ENCODE results near the gene AUTS2.

AUTS2 gene

DNA sequence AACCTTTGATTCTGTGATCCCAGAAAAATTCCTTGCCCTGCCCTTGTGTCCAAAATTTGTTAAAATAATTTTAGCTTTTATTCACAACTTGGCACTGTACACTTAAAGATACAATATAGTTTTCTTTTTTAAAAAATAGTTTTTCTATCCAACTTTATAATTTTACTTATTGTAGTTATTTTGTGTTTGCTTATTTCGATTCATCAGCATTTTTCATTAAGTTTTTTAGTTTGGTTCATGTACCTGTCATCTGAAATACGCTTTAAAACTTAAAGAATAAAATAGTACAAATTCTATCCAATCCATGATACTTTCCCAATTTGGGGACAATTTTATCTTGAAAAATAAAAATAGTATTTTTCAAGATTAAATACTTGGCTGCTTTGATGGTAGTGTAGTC is 514.8 kb downstream of the AUTS2 start:
- ChIA-PET POLR2A (no interaction called here), CTCF (interaction anchor here (0.7 kb wide), 2 partner anchors 19 to 39 kb away, joined by 3 read pairs; no protein-coding TSS in a partner anchor)
- Histone ChIP-seq H3K36me3 (ENCODE audit: control insufficient read depth in 2 of 2, insufficient read depth in 1 of 2, low read length in 2 of 2) (peaks cover 0 to under 1% of the 10 kb centered on the region in 2 experiments; a peak in 1 of 3 replicates), H3K27ac (ENCODE audit: extremely low read depth, low read depth, low read length) (no peak overlapping the region), H3K4me3 (ENCODE audit: low read depth, low read length) (no peak overlapping the region), H3K4me1 (ENCODE audit: control insufficient read depth, insufficient read depth, low read length) (no peaks in the 10 kb centered on the region), H3K9me3 (ENCODE audit: control insufficient read depth, insufficient read depth, low read depth, low read length) (no peaks in the 10 kb centered on the region)
- no peak for TF ChIP-seq GLI2 (tag by site-specific recombination; IDR thresholded peaks at IDR 0.05; ENCODE audit: borderline replicate concordance, low read depth)
- no peak for TF ChIP-seq ZNF416 (tag by site-specific recombination; IDR thresholded peaks at IDR 0.05)
- no peak for TF ChIP-seq ZNF266 (tag by site-specific recombination; IDR thresholded peaks at IDR 0.05; ENCODE audit: low read depth)
- TF ChIP-seq ZBTB7A (tag by site-specific recombination; IDR thresholded peaks at IDR 0.05; ENCODE audit: low read depth) = no peak
- TF ChIP-seq KLF8 (tag by site-specific recombination; IDR thresholded peaks at IDR 0.05) = no peak
- no peak for TF ChIP-seq KLF16 (tag by site-specific recombination; IDR thresholded peaks at IDR 0.05)
- TF ChIP-seq ZNF394 (tag by site-specific recombination; IDR thresholded peaks at IDR 0.05; ENCODE audit: borderline replicate concordance) = no peak
- TF ChIP-seq, protein P1, sequence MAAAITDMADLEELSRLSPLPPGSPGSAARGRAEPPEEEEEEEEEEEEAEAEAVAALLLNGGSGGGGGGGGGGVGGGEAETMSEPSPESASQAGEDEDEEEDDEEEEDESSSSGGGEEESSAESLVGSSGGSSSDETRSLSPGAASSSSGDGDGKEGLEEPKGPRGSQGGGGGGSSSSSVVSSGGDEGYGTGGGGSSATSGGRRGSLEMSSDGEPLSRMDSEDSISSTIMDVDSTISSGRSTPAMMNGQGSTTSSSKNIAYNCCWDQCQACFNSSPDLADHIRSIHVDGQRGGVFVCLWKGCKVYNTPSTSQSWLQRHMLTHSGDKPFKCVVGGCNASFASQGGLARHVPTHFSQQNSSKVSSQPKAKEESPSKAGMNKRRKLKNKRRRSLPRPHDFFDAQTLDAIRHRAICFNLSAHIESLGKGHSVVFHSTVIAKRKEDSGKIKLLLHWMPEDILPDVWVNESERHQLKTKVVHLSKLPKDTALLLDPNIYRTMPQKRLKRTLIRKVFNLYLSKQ (tag by site-specific recombination; IDR thresholded peaks at IDR 0.05; ENCODE audit: borderline replicate concordance) = no peak

- TF ChIP-seq PRDM10 (tag by site-specific recombination; IDR thresholded peaks at IDR 0.05) = peak; percentile 50
- TF ChIP-seq SP2 (tag by site-specific recombination; IDR thresholded peaks at IDR 0.05) = no peak
- POLR2A ChIA-PET = no interaction called here
- CTCF ChIA-PET = interaction anchor here (0.7 kb wide), 1 partner anchor 18 kb away, joined by 3 read pairs; no protein-coding TSS in a partner anchor
These were observed 515.3 kb downstream of the AUTS2 start for GRCh38 chr7:70113536-70113935.

GRCh38 chr7:70114806-70115205 is 516.5 kb downstream of the AUTS2 start:
- CTCF ChIA-PET = no interaction called here
- H3K36me3 ChIP-seq (ENCODE audit: control insufficient read depth in 2 of 2, insufficient read depth in 1 of 2, low read length in 2 of 2) = peaks cover 0 to 11% of the 10 kb centered on the region in 2 experiments; a peak in 1 of 3 replicates
- no peaks in the 10 kb centered on the region for H3K9me3 ChIP-seq (ENCODE audit: control insufficient read depth, insufficient read depth, low read depth, low read length)
- H3K27ac ChIP-seq (ENCODE audit: extremely low read depth, low read depth, low read length) = no peak overlapping the region
- no peaks in the 10 kb centered on the region for H3K4me1 ChIP-seq (ENCODE audit: control insufficient read depth, insufficient read depth, low read length)
- H3K4me3 ChIP-seq (ENCODE audit: low read depth, low read length) = no peak overlapping the region
- no peak for TF ChIP-seq ZNF354C (tag by site-specific recombination; IDR thresholded peaks at IDR 0.05; ENCODE audit: borderline replicate concordance, low read depth)
- TF ChIP-seq ZNF530 (tag by site-specific recombination; IDR thresholded peaks at IDR 0.05; ENCODE audit: low read depth) = no peak
- no peak for TF ChIP-seq ZBTB20 (tag by site-specific recombination; IDR thresholded peaks at IDR 0.05)
- no peak for TF ChIP-seq YY2 (tag by site-specific recombination; IDR thresholded peaks at IDR 0.05)
- TF ChIP-seq, protein P2, sequence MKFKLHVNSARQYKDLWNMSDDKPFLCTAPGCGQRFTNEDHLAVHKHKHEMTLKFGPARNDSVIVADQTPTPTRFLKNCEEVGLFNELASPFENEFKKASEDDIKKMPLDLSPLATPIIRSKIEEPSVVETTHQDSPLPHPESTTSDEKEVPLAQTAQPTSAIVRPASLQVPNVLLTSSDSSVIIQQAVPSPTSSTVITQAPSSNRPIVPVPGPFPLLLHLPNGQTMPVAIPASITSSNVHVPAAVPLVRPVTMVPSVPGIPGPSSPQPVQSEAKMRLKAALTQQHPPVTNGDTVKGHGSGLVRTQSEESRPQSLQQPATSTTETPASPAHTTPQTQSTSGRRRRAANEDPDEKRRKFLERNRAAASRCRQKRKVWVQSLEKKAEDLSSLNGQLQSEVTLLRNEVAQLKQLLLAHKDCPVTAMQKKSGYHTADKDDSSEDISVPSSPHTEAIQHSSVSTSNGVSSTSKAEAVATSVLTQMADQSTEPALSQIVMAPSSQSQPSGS (tag by site-specific recombination; IDR thresholded peaks at IDR 0.05; ENCODE audit: low read depth) = no peak
- TF ChIP-seq ZNF785 (tag by site-specific recombination; IDR thresholded peaks at IDR 0.05) = no peak
- POLR2A ChIA-PET = no interaction called here

More at GRCh38 chr7:70113536-70113935, 515.3 kb downstream of the AUTS2 start:
- H3K9me3 ChIP-seq (ENCODE audit: control insufficient read depth, insufficient read depth, low read depth, low read length) = no peaks in the 10 kb centered on the region
- no peak overlapping the region for H3K4me3 ChIP-seq (ENCODE audit: low read depth, low read length)
- no peaks in the 10 kb centered on the region for H3K4me1 ChIP-seq (ENCODE audit: control insufficient read depth, insufficient read depth, low read length)
- no peak overlapping the region for H3K27ac ChIP-seq (ENCODE audit: extremely low read depth, low read depth, low read length)
- H3K36me3 ChIP-seq (ENCODE audit: control insufficient read depth in 2 of 2, insufficient read depth in 1 of 2, low read length in 2 of 2) = peaks cover 0 to 5% of the 10 kb centered on the region in 2 experiments; a peak in 1 of 3 replicates
